GM19193 (cell line): Measurements from ENCODE around the gene C2CD2L.
A peak's percentile ranks its signal among the peaks of the same experiment; 100 is the strongest.

Source experiments
- POLR2A ChIP-seq: IDR thresholded peaks from 4 replicates; pipeline ENCODE4 v1.6.1; 2011; ENCODE audit not compliant: insufficient read depth, insufficient read length; ENCODE audit errors: extremely low read depth

Gene C2CD2L

GRCh38 chr11:119106564-119107537 lies at the start of gene C2CD2L:
C2CD2L (plus strand) TSS chr11:119107344; CDS start chr11:119107742, 398 bp downstream.
- TF ChIP-seq POLR2A = peak; percentile 64

- TF ChIP-seq POLR2A = no peak
These were observed 45.9 kb upstream of the C2CD2L start for GRCh38 chr11:119061256-119061655.

GRCh38 chr11:119062779-119063178 lies 44.4 kb upstream of the C2CD2L start:
- no peak for TF ChIP-seq POLR2A

- no peak for TF ChIP-seq POLR2A
These were observed 41.8 kb upstream of the C2CD2L start for GRCh38 chr11:119065369-119065768.

GRCh38 chr11:119067371-119068222 lies 39.5 kb upstream of the C2CD2L start, which contains the start of gene VPS11:
VPS11 (plus strand) TSS chr11:119067818; CDS start chr11:119067824, 6 bp downstream.
- peak; percentile 86 for TF ChIP-seq POLR2A

GRCh38 chr11:119077839-119078238 lies 29.3 kb upstream of the C2CD2L start:
- no peak for TF ChIP-seq POLR2A

GRCh38 chr11:119078675-119079420 lies 28.3 kb upstream of the C2CD2L start:
- TF ChIP-seq POLR2A = no peak

- TF ChIP-seq POLR2A = no peak
These were observed 25.4 kb upstream of the C2CD2L start for GRCh38 chr11:119081682-119082260.

- TF ChIP-seq POLR2A = peak; percentile 92
These were observed 22.3 kb upstream of the C2CD2L start, which contains the start of gene HMBS for GRCh38 chr11:119084663-119085436. HMBS (plus strand) TSS chr11:119084881; CDS start chr11:119085034, 153 bp downstream.

- no peak for TF ChIP-seq POLR2A
These were observed 21.7 kb upstream of the C2CD2L start for GRCh38 chr11:119085437-119085847.

GRCh38 chr11:119087123-119087522 lies 20.0 kb upstream of the C2CD2L start:
- TF ChIP-seq POLR2A = no peak

GRCh38 chr11:119087747-119088241 lies 19.4 kb upstream of the C2CD2L start:
- no peak for TF ChIP-seq POLR2A

- no peak for TF ChIP-seq POLR2A
These were observed 18.7 kb upstream of the C2CD2L start for GRCh38 chr11:119088406-119088805.
